NCI-H1105 treated with DMSO at 0.1 percent for 48 hours (cell line): ENCODE measurements around the gene TRAT1.
"Not testable (repeated sequence)": the region's sequence is repeated elsewhere in the genome, so short reads cannot be mapped to it uniquely, and the experiment has no call there.

Experiments
- DNase-seq: peaks from one replicate; lab custom pipeline; 2025; lab: John Stamatoyannopoulos, UW

The TRAT1 gene, protein sequence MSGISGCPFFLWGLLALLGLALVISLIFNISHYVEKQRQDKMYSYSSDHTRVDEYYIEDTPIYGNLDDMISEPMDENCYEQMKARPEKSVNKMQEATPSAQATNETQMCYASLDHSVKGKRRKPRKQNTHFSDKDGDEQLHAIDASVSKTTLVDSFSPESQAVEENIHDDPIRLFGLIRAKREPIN

DNA sequence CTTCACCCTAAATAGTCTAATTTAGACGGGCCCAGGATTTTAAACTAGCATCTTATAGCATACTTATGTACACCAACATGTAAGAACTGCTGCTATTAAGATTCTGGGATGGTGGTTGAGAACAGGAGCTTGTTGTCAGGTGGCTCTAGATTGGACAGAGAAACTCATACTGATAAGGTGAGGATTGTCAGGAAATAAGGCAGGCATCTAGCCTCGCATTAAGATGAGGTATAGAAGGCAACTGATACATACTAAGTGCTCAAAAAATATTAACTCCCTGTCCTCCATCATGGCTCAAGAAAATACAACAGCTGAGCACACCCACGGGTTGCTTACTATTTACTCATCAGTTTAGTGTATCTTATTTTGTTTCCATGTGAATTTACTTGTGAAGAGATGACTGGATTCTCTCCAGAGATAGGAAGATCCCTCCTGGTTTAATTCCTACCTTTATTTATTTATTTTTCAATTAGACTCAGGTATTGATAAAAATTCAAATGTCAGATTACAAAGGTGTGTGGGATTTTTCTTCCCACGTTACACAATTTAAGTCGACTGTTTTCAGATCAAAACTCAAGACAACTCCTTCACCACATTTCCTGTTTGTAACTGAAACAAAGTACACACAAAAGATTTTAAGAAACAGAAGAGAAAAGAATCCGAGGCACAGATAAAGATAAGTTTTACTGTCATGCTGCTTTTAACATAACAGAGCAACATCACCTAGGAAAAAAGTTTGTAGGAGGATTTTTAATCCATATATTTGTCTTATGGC, at the start of gene TRAT1:
TSS of gene TRAT1 (plus strand) at position 664 of the 775 bp plus-strand sequence. CDS start 142 bp downstream, outside the sequence.
- DNase-seq = no peak

DNA sequence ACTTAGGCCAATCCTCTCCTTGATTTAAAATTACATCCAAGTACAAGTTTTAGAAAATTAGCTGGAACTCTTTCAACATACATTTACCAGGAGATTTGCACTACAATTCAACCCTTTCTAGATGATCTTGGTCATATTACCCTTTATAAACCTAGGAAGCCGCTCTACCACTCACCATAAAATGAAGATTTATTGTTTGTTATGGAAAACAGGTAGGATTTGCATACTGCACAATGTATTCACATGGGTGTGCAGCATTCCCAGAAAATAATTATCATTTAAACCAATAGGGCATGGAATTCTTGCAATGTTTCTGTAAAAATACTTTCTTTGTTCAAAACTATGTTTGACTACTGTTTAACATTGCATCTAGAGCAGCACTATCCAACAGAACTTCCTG, 46.9 kb upstream of the TRAT1 start:
- no peak for DNase-seq

DNA sequence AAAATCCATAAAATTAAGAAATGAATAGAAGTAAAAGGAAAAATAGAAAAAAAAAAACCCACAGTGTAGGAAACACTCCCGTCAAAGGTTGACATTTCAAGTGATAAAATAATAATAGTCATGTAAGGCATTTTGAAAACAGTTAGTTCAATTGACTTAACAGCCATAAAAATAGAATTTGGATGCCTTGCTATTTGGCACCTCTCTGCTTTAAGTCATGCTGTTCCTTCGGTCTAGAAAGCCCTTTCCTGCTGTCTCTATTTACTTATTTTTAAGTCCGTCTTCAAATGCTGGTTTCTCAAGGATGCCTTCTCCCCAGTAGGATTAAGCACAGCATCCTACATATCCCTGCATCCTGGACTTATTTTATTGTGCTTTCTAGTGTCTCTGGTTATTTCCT, 43.1 kb upstream of the TRAT1 start:
- no peak for DNase-seq

DNA sequence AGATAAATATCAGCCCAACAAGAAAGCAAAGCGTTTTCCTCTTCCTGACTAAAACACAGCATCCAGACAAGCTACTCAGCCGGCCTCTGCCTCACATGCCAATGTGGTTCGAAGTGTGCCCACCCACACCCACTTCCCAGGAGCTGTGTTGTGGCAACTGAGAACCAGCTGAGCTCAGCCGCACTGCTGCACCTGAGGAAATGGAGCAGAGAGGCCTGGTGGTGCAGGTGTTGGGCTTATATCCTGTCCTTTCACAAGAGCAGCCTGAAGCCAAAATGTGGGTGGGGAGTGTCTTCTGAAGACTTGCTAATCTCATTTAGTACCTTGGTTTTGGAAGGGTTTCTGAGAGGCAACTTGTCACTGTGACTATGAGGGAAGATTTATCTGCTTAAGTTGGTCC, 42.4 kb upstream of the TRAT1 start:
- DNase-seq = no peak

DNA sequence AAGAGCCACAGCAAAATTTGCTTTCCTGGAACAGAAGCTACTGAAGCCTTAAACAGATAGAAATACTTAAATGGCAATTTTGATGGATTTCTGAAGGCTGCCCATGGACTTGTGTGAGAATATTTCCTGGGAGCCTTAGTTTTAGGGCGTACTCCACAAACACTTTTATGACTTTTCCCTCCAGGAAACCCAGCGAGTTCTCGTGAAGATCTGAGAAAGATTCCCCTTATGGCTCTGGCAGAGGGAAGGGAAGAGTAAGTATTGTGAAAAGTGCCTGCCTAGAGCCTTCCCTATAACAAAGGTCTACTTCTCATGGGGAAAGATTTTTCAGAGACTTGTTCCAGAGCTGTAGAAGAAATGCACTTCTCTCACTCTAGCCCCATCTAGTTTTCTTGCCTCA, 31.1 kb upstream of the TRAT1 start:
- no peak for DNase-seq

DNA sequence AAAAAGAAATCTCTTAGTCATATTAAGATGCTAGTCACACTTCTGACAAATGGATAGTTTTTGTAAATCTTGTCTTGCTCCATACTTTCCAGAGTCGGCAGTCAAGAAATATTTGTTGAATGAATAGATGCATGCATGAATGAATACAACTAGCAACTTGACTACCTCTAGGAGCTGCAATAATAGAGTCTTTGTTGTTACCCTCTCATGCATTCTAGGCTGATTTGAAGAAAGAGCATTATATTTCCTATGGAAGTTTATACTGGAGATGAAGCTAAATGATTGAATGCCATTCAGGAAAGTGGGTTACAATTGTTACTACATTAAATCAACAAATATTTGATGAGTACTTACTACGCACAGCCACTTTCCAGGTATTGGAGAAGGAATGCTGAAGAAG, 18.1 kb upstream of the TRAT1 start:
- no peak for DNase-seq

DNA sequence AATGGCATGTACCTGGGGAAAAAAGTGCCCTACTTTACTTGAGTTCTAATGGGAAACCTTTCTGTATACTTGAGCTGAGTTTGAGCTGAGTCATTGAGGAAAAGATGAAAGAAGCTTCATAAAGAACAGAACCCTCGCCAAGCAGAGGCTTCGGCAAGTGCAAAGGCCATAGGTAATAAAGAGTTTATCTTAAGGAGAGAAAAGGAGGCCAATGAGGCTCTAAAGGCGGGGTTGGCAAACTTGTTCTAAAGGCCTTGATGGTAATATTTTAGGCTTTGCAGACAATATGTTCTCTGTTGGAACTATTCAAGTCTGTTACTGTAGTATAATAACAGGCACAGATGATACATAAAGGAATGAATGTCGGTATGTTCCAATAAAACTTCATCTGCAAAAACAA, 17.6 kb upstream of the TRAT1 start:
- DNase-seq = no peak

DNA sequence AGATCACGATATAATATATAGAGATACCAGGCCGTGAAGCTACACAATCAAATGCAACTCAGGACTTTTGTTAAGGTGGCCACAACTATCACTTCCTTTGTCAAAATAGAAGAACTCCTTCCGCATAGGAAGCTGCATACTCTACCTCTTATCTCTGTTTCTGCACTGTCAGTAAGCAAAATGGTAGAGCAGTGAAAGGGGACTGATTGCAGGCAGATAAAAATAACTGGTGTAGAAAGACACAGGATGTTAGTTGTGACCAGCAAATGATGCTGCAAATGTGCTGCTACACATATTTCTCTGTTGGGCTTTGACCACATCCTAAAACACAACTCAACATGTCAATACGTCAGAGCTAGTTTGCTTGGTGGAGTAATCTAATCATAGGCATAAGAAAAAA, 16.3 kb upstream of the TRAT1 start:
- DNase-seq = no peak

DNA sequence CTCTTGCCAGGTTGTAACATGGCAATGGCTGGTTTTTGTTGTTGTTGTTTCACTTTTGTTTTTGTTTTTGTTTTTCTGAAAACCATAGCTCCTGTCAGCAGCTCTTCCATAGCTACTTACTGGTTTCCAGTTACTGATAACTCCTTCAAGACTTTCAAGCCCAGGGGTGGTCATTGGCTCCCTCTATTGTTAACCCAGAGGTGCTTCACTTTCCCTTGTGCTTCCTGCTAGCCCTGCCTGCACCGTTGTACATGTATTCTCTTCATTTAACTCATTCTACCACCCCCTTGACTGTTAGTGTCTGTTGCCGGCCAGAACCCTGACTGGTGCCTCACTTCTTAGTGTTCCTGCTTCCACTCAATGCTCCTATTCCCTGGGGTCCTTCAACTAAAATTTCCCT, 4.2 kb upstream of the TRAT1 start:
- peak; percentile 16 for DNase-seq

DNA sequence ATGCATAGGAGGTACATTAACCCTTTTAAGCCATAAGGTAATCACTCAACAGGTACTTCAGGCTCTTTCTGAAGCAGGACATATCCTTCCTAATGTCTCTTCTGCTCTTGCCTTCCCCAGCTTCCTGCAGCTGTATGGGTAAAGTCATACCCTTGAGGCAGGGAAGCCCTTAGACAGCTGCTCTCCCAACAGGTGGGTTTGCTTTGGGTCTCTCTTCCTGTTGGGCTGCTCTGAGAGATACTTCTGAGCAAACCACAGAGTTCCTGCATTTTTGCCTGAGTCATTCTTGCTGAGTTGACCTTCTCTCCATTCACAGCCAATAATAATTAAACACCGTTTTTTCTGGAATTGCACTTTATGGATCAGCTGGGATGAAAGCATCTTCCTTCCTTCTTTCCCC, 2.0 kb upstream of the TRAT1 start:
- DNase-seq = no peak

DNA sequence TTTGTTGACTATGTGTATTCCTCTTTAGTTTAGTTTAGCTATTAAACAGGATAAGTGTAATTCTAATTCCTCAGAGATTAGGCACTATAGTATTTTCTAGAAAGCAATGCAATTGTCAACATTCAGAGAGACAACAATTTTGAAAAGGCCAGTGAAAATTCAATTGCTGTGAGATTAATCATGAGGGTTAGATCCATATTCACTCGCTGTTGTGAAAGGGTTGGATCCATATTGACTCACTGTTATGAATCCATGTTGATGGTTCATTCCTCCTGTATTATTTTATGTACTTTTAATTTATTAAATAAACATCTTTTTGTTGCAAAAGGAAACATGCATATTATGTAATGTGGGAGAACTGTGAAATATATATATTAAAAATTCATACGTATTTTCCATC, 641 bp downstream of the TRAT1 start:
- DNase-seq = no peak

DNA sequence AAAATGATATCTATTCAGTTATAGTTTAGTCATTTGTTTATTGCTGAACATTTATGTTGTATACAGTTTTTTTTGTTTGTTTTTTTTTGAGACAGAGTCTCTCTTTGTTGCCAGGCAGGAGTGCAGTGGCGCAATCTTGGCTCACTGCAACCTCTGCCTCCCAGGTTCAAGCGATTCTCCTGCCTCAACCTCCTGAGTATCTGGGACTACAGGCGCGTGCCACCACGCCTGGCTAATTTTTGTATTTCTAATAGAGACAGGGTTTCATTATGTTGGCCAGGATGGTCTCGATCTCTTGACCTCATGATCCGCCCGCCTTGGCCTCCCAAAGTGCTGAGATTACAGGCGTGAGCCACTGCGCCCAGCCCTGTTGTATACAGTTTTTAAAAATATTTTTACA, 1.2 kb downstream of the TRAT1 start:
- DNase-seq = not testable (repeated sequence)

DNA sequence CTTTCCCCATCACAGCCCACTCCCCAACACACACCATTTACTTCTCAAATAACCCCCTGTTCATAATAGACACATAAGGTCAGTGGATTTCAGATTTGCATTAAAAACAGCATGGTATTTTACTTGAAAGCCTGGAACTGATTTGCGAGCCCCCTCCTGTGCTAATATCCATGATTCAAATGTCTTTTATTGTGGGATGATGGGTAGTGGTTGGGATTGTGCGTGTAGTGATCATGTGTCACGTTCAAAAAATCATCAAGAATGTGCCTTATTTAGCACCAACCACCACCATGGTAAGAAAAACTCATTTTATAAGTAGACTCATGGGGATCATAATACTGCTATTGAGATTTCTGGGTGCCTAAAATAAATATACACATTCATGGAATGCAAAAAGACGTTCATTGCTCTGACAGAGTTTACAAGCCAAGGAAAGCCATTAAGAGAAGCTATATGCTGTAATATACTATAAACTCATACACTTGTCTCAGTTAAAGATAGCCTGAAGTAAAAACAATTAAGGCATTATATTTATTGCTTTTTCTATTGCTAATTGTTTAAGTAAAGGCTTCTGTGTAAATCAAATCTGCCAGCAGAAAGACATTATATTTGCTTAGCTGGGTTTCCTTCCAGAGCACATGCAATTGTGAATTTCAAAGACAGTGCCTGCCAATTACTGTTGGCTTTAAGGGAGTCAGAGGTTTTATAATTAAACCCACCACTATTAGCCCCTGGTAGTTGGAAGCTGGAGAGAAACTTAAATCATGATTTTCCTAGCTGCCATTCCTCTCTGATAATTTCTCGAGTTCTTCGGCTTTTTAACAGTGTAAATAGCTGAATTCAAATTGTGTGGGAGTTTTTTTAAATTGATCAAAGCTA, 4.0 kb downstream of the TRAT1 start:
- no peak for DNase-seq

DNA sequence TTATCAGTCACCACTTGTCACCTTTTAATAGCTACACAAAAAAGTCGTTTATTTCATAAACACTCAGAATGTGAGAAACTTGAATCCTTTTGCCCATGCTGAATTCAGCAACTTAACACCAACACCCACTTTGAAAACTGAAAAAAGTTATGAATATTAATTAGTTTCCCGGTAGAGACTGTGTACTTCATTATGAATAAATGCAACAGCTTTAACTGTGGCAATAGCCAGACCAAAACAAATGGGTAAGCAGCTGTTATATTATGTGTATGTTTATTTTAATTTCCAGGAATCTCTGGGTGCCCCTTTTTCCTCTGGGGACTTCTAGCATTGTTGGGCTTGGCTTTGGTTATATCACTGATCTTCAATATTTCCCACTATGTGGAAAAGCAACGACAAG, 7.8 kb downstream of the TRAT1 start:
- DNase-seq = no peak

DNA sequence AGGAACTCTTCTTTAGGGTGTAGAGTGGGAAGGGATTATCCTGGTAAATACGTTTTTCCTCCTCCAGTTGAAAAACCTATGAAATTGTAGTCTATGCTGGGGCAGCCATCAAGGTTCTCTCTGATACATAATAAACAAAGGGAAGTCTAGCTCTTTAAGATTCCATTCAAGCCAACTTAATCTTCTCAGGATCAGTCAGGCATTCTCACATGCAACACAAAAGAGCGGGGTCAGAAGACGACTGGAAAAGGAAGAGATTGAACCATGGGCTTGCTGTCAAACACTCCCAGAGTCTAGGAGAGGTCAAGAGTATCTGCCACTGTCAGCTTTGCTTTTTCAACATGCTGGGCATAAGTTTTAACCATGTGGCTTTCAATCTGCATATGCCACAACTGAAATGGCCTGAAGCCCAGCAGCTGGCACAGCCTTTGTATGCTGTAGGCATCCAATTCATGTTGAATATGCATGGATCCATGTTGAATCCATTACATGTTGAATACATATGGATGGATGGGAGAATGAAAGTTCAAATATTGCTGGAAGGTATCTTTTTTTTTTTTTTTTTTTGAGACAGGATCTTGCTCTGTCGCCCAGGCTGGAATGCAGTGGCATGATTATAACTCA, 8.5 kb downstream of the TRAT1 start:
- DNase-seq = no peak

DNA sequence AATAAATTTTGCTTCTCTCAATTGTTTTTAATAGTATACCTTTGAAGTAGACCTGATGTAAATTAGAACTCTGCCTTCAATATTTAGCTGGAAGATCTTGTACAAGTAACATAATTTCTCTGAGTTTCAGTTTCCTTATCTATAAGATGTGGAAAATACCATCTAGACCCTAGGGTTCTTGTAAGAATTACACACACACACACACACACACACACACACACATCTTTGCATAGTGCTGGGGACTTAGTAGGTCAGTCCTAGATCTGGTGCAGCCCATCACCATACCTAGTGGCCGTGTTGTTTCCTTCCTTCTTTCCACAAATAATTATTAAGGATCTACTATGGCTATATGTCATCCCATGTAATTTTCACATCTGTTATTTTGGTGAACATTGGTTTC, 11.0 kb downstream of the TRAT1 start:
- DNase-seq = no peak

DNA sequence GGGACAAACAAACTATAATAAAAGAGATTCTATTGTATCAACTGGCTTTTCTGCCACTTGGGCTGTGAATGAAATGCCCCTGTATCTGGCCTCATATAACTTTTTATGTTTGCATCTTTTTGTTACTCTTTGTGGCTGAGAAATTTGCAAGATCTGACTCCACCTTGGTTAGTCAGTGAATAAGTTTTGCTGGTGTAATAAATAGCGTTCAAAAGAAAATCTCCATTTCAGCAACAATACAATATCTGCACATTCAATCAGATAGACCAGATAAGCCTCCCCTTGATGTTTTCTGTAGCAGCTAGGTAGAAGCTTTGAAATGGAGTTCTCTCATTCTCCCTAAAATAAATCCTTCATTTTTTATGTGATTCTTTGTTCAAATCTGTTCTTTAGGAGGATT, 12.0 kb downstream of the TRAT1 start:
- no peak for DNase-seq

DNA sequence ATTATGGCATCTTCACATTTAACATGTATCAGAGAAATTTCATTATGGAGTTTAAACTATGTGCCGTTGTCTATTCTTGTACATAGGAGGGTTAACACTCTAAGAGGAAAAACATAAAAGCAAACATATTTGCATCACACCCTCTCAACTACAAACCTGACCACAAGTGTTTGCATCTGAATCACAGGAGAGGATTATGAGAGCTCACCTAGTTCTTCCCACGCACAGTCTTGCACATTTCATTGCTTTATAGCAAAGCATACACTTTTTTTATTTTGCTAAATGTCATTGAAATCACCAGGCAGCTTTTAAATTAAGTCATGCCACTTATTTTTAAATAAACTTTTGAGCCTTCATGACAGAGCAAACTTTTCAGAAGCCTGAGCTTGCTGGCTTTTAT, 12.5 kb downstream of the TRAT1 start:
- no peak for DNase-seq

DNA sequence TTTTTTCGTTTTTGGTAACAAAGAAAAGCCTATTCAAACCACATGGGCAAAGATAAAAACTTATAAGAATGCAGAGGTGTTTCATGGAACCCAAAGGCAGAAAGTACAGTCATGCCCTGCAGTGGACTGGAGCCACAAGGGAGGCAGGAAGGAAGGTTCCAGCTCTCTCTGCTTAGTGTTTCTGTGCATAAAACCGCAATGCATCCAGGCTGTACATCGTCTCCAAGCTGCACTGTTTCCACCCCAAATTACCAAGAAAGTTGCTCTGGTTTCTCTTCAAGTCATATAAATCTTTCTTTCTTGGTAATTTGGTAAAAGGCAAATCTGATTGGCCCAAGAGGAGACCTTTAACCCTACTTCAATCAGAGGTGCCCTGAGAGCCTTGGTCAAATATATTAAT, 15.8 kb downstream of the TRAT1 start:
- DNase-seq = no peak

DNA sequence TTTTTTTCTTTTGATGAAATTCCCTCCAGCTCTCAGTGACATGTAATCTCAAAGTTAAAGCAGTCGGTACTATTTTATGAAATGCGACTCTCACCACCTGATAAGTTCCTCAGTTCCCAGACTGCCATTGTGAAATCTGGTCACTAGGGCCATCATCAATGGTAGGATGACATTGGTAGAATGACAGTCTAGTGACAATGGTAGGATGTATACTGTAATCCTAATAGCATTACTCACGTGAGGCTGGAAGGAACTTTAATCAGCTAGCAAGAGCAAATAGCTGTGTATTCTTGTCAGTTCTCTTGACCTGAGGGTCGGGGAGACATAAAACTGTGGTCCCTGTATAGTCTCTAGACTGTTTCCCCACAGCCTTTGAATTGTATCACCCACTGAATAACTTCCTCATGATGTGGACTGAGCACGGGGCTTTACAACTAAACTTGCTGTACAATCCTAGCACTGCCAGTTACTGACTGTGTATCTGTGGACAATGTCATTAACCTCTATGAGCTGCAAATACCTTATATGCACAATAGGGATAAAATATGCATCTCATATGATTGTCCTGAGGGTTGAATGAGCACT, 23.2 kb downstream of the TRAT1 start:
- DNase-seq = no peak

DNA sequence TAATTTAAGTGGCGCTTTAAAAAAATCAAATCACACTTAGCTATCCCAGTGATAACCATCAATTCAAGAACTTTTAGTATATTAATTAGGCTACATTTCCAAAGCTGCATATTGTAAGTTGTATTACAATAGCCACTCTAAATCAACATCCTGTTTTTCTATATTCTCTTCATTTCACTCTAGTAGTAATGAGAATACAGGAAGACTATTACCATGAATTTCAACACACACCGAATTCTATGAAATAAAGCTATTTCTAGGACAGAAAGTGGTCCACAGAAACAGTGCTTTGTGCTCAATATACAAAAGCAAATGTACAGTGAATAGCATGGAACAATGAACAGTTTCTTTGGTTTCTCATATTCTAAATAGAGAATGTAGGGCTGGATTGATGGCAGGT, 24.6 kb downstream of the TRAT1 start:
- DNase-seq = no peak

DNA sequence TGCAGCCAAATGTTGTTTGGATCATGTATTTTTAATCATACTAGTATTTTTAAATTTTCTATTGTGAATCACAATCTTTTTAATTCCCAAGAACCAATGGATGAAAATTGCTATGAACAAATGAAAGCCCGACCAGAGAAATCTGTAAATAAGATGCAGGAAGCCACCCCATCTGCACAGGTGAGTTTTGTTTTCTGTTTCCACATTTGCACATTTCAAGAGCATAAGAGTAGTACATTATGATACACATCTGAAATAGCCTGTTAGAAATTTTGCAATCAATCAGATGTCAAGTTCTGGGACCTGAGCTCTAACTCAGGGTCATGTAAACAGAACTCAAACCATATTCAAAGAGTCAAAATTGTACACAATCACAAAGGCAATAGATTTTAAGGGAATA, 26.5 kb downstream of the TRAT1 start:
- DNase-seq = no peak
